T-helper 1 cell treated with Interleukin-12 subunit alpha and Interleukin-12 subunit beta and Interleukin-4 antibody, amounts not matched to agents 30 ng/mL and 1 ng/mL, for 36 hours (primary cell): Measurements from ENCODE around the gene GLG1. TPM values are rescaled to one million over a fixed set of nuclear protein-coding genes. Genes with fewer than 3 reads are reported as not detected.

Source experiments
- intact Hi-C: fragments of 100-400 bp; cut with micrococcal nuclease; formaldehyde crosslinking; loops from one replicate; pipeline ENCODE4 v1.15.1; 2024
- total RNA-seq: library from RNA; stranded (reverse); gene quantifications from 2 replicates; pipeline ENCODE4 v1.2.3, GENCODE V29; 2022

The GLG1 gene
- total RNA-seq, 1 donor from 2014 or later, result 116 TPM

GRCh38 chr16:74611721-74612120 is 4.8 kb upstream of the GLG1 start:
- intact Hi-C loops, result no loop called here

DNA sequence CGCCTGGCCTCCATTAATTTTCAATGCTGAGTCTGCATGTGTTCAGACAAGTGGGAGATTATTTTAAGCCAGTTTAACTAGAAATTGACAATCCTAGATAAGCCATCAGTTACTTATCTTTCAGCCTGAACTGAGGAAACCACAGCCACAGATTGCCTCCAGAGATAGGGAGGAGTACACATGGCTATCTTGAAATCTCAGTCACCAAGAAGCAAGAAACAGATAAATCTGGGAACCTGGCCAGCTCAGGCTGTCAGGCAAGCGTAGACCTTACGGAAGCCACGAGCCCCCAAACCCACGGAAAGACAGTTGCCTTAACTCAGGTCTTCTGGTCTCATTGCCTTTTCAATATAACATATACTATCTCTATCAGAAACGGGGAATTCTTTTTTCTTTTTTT is 2.0 kb upstream of the GLG1 start:
- intact Hi-C loops, result loop anchor here (1.0 to 5.0 kb wide), 8 partner anchors 8 to 1038 kb away; partner anchors contain the start of genes KARS1, PSMD7, TERF2IP and ZFP1

GRCh38 chr16:74608381-74608780 is 1.5 kb upstream of the GLG1 start:
- intact Hi-C loops, result loop anchor here (5.0 kb wide), 6 partner anchors 41 to 1039 kb away; partner anchors contain the start of genes KARS1, PSMD7, TERF2IP and ZFP1

GRCh38 chr16:74607962-74608356 is 1.0 kb upstream of the GLG1 start:
- intact Hi-C loops, result loop anchor here (1.0 to 5.0 kb wide), 14 partner anchors 15 to 1039 kb away; partner anchors contain the start of genes ADAT1, CFDP1, GABARAPL2 and KARS1

DNA sequence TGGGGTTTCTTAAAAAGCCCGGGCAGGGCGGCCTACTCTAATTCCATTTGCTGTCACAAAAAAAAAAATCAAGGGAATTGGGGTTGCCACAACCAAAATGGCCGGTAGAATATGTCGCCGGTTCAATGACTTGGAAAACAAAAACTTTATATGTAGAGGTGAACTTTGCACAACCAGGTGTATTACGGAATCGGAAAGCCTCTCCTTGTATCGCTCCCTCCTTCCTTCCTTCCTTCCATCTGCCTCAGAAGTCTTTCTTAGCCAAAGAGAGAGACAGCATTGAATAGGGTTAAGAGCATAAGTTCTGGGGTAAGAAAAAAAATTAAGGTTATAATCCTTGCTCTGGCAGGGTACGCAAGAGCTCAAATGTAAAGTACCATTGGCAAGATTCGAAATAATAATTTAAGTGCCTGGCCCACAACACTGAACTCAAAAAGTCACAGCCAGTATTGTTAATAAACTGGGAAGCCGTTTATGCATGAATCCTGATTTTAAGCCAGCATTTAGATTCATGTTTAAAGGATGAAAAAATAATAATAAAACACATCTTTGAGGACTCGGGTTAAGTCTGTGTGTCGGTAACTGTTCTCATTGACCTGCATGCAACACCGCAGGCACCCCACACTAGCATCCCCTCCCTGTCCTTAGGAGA is 522 bp upstream of the GLG1 start:
- intact Hi-C loops, result loop anchor here (1.0 to 5.0 kb wide), 14 partner anchors 16 to 1040 kb away; partner anchors contain the start of genes ADAT1, CFDP1, GABARAPL2 and KARS1

DNA sequence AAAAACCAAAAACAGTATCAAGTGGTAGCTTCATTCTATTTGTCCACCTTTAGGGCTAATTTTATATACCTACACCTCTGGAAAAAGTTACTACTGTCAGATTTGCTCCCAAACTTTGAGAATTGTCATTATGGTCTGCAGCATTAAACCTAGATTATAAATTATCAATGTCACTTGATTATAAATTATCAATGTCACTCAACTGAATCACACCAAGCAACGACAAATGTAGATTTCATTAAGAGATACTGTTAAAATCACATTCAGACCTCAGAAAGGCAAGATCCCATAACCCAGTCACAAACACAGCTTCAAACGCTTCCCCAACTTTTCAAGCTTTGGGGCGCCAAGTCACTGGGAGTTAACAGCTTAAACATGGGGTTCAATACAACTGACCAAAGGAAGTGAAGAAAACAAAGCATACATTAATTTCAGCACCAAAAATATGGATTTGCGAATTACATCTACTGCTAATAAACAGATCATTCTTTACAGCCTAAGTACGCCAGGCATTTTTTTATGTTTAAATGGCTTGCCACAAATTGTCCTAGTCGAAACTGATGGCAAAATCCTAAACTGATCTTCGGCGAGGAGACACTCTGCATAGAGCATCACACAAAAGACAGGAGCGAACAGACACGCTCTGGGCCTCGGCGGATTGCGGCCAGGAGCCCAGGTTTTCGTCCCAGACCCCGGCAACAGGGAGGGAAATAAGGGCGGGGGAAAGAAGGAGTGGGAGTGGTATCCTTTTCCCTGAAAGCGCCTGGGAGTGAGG is 981 bp downstream of the GLG1 start:
- intact Hi-C loops, result loop anchor here (1.0 to 5.0 kb wide), 11 partner anchors 28 to 1041 kb away; partner anchors contain the start of genes ADAT1, CFDP1, KARS1 and MLKL

DNA sequence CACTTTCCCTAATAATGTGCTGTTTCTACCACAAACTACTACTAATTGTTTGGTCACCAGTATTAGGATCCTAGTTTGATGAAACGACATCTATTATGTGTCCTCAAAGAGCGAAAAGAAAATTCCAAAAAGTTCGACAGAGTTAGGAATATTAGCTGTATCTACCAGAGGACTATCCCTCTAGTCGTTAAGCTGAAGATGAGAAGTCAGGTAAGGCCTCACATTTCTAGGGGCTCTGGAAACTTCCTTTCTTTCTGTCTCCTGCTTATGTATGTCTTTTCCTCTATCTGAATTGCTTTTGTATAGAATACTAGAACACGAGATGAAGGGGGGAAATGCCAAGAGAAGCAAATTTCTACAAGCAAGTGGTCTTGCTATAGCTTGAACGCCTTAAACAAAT is 1.6 kb downstream of the GLG1 start:
- intact Hi-C loops, result loop anchor here (1.0 to 5.0 kb wide), 7 partner anchors 27 to 1042 kb away; partner anchors contain the start of genes KARS1, PSMD7, TERF2IP and ZFP1

GRCh38 chr16:74603848-74604247 is 3.1 kb downstream of the GLG1 start:
- intact Hi-C loops, result no loop called here

GRCh38 chr16:74601126-74601871 is 5.6 kb downstream of the GLG1 start:
- intact Hi-C loops, result loop anchor here (1.0 kb wide), 2 partner anchors 8 to 23 kb away; no protein-coding TSS in a partner anchor

DNA sequence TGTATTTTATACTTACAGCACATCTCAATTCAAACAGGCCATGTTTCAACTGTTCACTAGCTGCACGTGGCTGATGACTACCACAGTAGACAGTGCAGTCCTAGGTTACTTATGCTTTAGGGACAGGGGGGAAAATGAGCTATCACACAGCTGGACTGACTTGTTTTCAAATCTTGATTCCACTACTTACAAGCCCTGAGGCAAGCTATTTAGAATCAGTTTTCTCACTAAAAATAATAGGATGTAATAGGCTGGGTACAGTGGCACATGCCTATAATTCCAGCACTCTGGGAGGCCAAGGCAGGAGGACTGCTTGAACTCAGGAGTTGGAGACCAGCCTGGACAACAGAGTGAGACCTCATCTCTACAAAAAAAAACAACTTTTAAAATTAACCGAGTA is 10.3 kb downstream of the GLG1 start:
- intact Hi-C loops, result no loop called here

GRCh38 chr16:74592847-74593246 is 14.1 kb downstream of the GLG1 start:
- intact Hi-C loops, result no loop called here

DNA sequence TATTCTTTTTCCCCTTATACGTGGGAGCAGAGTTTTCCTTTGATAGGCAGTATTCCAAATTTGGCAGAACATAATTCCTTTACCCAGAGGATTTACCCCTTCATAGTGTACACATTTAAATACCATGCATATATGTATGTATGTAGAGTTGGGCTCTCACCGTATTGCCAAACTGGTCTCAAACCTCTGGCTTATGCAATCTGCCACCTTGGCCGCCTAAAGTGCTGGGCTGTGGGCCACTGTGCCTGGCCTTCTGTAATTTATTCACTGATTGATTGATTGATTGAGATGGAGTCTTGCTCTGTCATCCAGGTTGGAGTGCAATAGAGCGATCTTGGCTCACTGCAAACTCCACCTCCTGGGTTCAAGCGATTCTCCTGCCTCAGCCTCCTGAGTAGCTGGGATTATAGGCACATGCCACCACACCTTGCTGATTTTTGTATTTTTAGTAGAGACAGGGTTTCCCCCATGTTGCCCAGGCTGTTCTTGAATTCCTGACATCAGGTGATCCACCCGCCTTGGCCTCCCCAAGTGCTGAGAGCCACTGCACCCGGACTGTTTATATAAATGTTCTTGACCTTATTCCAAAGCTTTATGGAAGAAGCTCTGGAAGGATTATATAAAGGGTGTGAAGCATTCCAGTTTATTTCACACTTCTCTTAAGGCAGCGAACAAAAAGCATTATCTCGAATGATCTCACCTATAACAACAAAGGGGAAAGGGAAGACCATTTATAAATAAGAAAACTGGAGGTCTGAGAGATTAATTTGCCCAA is 14.9 kb downstream of the GLG1 start:
- intact Hi-C loops, result no loop called here

DNA sequence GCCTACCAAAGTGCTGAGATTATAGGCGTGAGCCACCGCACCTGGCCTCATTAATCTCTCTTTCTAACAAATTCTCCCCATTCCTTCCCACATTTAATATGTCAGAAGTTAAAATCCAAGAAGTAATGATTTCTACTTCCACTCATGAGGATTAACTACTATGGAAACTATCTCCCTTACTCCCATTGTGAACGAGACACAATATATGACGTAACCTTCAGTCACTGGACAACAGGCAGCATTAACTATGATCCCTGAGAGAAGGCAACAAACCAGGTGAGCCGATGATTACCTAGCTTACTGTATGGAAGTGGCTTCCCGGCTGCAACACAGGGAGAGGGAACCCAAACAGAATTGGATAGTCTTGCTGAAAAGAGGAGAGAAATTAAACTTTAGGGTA is 20.0 kb downstream of the GLG1 start:
- intact Hi-C loops, result no loop called here

GRCh38 chr16:74585846-74586443 is 21.0 kb downstream of the GLG1 start:
- intact Hi-C loops, result no loop called here

- intact Hi-C loops, result no loop called here
Measured at GRCh38 chr16:74583926-74584666, 22.8 kb downstream of the GLG1 start.

GRCh38 chr16:74582970-74583369 is 23.9 kb downstream of the GLG1 start:
- intact Hi-C loops, result no loop called here

DNA sequence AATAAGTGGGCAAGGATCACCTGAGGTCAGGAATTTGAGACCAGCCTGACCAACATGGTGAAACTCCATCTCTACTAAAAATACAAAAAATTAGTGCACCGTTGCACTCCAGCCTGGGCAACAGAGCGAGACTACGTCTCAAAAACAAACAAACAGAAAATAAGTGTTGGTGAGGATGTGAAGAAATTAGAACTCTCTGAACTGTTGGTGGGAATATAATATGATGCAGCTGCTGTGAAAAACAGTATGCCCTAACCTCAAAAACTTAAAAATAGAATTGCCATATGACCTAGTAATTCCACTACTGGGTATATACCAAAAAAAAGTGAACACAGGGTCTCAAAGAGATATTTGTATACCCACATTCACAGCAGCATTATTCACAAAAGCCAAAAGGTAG is 26.1 kb downstream of the GLG1 start:
- intact Hi-C loops, result no loop called here

- intact Hi-C loops, result loop anchor here (1.0 kb wide), 2 partner anchors 22 to 26 kb away; no protein-coding TSS in a partner anchor
Measured at GRCh38 chr16:74578838-74579237, 28.1 kb downstream of the GLG1 start.

DNA sequence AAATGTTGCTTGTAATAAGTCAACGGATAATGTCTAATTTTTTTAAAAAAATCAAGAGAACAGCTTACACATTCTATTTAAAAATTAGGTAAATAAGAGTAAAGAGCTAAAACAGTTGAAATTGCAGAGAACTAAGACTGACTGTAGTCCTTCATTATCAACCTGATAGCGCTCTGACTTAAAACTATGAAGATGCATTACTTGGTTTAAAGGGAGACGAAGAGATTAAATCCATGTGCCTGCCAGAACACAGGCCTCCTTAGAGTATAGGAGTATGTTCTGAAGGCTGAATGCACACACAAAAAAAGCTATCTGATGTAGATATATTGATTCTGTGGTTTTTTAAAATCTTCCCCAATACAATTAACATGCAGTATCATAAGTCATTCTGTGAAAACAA is 28.5 kb downstream of the GLG1 start:
- intact Hi-C loops, result loop anchor here (1.0 kb wide), 2 partner anchors 23 to 27 kb away; no protein-coding TSS in a partner anchor
